GM10248 (cell line): ENCODE measurements around the gene GFPT1.

Experiments
- CTCF ChIA-PET: fragments of 300-600 bp; sonication (Branson Sonifier 250); formaldehyde crosslinking; extraction: SDS; loops from one replicate; lab custom pipeline; 2021; ENCODE audit warnings: antibody characterized with exemption; lab: Yijun Ruan, JAX
- POLR2A ChIA-PET: fragments of 350-650 bp; sonication (Branson Sonifier 250); formaldehyde crosslinking; extraction: SDS; loops from one replicate; lab custom pipeline; 2020; ENCODE audit warnings: antibody characterized with exemption; lab: Yijun Ruan, JAX
- DNase-seq: peaks from one replicate; pipeline ENCODE4 v3.0.0; 2012; ENCODE audit errors: extremely low spot score
- TF ChIP-seq, protein P1 (sequence below): IDR thresholded peaks from 2 replicates; pipeline ENCODE4 v1.5.1; 2012; ENCODE audit warnings: mild to moderate bottlenecking, low read depth; ENCODE audit errors: extremely low read depth, missing control alignments, control extremely low read depth

GFPT1 gene

DNA sequence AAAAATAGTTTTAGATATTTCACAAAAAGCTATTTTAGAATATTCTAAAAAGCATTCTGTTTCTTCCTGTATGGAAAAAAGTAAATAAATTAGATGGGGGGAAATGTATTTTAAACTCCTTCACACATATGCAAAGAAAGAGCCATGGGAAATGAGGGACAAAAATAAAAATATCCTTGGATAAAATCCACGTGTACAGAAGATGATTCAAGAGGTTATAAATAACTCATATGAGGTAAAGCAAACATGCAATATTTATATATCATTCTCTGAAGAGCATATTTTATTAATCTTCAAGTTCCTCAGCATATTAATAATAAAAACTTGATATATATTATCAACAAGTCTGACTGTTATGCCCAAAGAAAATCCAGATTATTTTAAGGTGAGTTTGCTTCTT is 8.8 kb upstream of the GFPT1 start:
- TF ChIP-seq, protein P1, sequence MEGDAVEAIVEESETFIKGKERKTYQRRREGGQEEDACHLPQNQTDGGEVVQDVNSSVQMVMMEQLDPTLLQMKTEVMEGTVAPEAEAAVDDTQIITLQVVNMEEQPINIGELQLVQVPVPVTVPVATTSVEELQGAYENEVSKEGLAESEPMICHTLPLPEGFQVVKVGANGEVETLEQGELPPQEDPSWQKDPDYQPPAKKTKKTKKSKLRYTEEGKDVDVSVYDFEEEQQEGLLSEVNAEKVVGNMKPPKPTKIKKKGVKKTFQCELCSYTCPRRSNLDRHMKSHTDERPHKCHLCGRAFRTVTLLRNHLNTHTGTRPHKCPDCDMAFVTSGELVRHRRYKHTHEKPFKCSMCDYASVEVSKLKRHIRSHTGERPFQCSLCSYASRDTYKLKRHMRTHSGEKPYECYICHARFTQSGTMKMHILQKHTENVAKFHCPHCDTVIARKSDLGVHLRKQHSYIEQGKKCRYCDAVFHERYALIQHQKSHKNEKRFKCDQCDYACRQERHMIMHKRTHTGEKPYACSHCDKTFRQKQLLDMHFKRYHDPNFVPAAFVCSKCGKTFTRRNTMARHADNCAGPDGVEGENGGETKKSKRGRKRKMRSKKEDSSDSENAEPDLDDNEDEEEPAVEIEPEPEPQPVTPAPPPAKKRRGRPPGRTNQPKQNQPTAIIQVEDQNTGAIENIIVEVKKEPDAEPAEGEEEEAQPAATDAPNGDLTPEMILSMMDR = no peak
- no peak for DNase-seq
- CTCF ChIA-PET = no interaction called here
- POLR2A ChIA-PET = no interaction called here

DNA sequence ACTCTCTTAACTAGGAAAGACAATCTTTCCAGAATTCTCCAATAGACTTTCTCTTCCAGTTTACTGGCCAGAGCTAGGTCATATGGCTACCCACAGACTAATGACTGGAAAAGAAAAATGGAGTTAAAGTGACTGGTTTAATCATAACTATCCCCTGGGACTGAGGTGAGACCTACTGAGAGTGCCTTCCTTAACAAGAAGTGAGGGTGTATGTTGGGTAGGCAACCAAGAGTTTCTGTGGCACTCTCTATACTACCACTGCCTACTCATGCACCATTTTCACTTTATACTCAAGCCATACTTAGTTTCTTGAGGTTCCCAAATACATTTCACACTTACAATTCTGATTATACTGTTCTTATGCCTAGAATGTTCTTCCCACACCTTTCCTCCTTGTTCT is 6.9 kb upstream of the GFPT1 start:
- POLR2A ChIA-PET = no interaction called here
- DNase-seq = no peak
- CTCF ChIA-PET = no interaction called here

DNA sequence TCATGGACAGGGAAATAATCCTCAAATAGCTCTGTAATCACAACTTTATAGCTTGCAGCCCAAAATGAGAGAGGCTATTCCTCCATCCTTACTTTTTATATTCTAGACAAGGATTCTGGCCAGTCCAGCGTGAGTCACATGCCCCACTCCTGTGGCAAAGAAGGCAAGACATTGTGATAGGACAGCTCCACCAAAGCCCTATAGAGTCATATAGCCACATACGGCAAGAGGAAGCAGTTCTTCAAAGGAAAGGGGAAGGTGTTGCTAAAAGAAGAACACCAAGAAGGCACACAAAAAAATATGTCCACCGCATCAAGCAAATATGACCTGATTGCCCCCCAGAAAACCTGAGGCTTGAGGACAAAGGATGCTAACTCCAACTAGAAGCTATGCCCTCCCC is 3.4 kb upstream of the GFPT1 start:
- TF ChIP-seq, protein P1 = no peak
- ChIA-PET CTCF (interaction anchor here (1.1 to 2.5 kb wide), 8 partner anchors 10 to 84 kb away, joined by 3 to 13 read pairs (median 4); no protein-coding TSS in a partner anchor), POLR2A (no interaction called here)
- no peak for DNase-seq

More for the DNA sequence above, 6.9 kb upstream of the GFPT1 start:
- TF ChIP-seq, protein P1 = no peak

DNA sequence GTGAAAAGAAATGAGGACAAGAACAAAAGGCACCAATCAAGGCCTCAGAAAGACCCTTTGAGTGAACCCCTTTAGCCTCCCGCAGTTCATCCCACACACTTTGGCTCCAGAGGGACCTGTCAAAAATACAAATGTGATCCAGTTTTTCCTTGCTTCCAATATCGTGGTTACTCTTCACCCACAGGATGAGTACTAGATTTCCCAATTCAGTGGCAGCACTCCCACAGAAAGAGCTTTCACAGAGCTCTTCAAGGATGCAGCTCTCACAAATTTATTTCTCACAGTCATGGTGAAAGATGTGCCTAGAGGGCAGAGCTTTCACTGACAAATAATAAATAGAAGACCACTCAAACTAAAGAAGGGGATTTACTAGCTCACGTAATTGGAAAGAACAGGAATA is 3.0 kb upstream of the GFPT1 start:
- CTCF ChIA-PET = interaction anchor here (1.1 to 2.5 kb wide), 8 partner anchors 10 to 83 kb away, joined by 3 to 13 read pairs (median 4); no protein-coding TSS in a partner anchor
- TF ChIP-seq, protein P1 = no peak
- no peak for DNase-seq
- POLR2A ChIA-PET = no interaction called here

DNA sequence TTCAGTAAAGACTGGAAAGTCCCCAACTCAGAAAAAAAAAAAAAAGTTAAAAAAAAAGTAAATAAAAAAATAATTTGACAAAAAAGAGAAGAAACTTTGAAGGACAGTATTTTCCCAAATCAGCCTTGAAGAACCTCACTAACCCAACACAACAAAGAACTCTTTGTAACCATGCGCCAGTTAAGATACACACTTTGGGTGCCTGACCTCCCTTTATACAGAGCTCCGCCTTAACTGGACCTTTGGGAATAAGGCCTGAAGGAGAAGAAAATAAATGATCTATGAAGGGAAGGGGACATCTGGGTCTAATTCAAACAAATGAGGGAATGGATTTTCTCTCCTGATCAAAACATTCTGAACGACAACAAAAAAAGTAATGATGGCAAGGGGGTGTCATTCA is 2.2 kb upstream of the GFPT1 start:
- ChIA-PET CTCF (interaction anchor here (1.3 to 2.5 kb wide), 4 partner anchors 11 to 42 kb away, joined by 4 to 13 read pairs (median 8); no protein-coding TSS in a partner anchor), POLR2A (interaction anchor here (1.2 kb wide), 1 partner anchor 147 kb away, joined by 7 read pairs; no protein-coding TSS in a partner anchor)
- TF ChIP-seq, protein P1 = no peak
- DNase-seq = no peak

DNA sequence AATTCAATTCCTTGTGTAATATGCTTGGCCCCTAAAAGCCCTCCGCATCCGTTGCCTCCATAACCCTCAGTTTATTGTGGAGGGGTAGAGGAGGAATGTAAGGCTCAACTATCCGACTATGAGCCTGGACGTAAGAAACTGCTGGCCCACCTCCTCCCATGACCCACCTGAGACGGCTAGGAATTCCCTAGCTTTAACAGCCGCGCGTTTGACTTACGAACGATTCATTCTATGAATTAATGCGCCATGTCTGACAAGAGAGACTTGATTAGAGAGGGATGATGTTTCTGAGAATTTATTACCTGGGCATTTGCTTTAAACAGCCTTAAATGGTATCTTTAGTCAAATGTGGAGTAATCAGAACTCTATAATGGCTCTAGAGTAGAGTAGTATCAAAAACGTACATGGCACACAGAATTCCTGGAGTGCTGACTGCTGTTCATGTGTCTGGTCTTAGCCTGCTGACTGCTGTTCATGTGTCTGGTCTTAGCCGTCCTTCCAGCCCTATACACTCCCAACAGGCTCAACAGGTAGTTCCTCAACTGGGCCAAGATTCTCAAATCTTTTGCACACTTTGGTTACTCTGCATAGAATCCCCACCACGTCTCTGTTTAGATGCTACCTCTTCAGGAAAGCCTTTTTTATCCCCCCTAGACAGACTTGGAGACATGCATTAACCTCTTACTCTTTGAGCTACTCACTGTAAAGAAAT is 899 bp upstream of the GFPT1 start:
- CTCF ChIA-PET = interaction anchor here (0.7 to 2.5 kb wide), 4 partner anchors 10 to 177 kb away, joined by 3 to 12 read pairs (median 4); no protein-coding TSS in a partner anchor

More for the DNA sequence above, 899 bp upstream of the GFPT1 start:
- DNase-seq = no peak
- TF ChIP-seq, protein P1 = no peak
- POLR2A ChIA-PET = no interaction called here
